DOHH2 (cell line): ENCODE data around the gene NBAS.

Experiments used
- EZH2phosphoT487 ChIP-seq: fragments of 200-600 bp; sonication (generic); IDR thresholded peaks from 2 replicates; pipeline ENCODE4 v1.6.1; 2017; ENCODE audit warnings: borderline replicate concordance, mild to moderate bottlenecking, antibody characterized with exemption, low read length, moderate library complexity, mixed read lengths
- TF ChIP-seq, protein P1 (sequence below): fragments of 200-600 bp; sonication (generic); IDR thresholded peaks from one replicate; pipeline ENCODE4 v1.5.1; 2014; ENCODE audit warnings: antibody characterized with exemption, mild to moderate bottlenecking, low read depth, low read length; ENCODE audit not compliant: poor library complexity, severe bottlenecking

GRCh38 chr2:15251753-15252152 lies 309.4 kb downstream of the NBAS start:
- TF ChIP-seq, protein P1, sequence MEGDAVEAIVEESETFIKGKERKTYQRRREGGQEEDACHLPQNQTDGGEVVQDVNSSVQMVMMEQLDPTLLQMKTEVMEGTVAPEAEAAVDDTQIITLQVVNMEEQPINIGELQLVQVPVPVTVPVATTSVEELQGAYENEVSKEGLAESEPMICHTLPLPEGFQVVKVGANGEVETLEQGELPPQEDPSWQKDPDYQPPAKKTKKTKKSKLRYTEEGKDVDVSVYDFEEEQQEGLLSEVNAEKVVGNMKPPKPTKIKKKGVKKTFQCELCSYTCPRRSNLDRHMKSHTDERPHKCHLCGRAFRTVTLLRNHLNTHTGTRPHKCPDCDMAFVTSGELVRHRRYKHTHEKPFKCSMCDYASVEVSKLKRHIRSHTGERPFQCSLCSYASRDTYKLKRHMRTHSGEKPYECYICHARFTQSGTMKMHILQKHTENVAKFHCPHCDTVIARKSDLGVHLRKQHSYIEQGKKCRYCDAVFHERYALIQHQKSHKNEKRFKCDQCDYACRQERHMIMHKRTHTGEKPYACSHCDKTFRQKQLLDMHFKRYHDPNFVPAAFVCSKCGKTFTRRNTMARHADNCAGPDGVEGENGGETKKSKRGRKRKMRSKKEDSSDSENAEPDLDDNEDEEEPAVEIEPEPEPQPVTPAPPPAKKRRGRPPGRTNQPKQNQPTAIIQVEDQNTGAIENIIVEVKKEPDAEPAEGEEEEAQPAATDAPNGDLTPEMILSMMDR: no peak
- TF ChIP-seq EZH2phosphoT487: no peak
